Measurements from ENCODE around the gene GPR55. TPM values are rescaled to one million over a fixed set of nuclear protein-coding genes. Genes with fewer than 3 reads are reported as not detected.
A peak's percentile ranks its signal among the peaks of the same experiment; 100 is the strongest.

Gene GPR55
- total RNA-seq, 1 experiment from 2014 or later = not detected

DNA sequence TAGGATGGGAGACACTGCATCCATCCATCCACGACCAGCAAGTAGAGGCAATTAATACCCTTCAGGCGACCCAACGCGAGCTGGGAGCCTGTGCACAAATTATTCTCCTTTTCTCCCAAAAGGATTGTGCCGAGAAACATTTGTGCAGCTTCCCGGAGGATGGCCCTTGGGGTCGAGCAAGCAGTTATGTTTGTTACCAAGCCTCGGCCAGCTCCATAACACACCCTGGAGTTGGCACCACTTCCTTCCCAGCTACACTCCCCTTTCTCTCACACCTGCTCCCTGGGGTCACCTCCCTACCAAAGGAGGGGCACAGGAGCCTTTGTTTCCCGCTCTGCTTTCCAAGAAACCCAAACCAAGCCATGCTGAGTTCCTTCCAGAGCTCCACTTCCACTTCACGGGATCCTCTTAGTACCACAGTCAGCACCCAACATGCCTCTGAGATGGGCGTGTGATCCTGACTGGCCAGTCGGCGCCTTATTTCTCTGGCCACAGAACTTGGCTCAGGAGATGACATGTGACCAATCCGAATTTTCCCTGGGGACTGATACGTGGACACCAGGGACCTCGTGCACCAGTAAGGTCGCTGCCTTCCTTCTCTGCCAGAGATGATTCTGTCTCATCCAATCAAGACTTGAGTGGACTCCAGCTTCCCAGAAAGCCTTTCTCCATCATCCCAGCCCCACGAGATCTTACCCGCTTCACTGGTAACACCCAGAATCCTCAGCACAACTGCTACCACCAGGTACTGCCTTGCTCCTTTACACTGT, 28.5 kb downstream of the GPR55 start:
- H2BK12ac ChIP-seq (ENCODE audit: insufficient read length, low read depth, low read length) = no peak overlapping the region
- Mint-ChIP-seq H3K36me3 (ENCODE audit: insufficient read depth in 1 of 3, low read depth in 3 of 3) (no peaks in the 10 kb centered on the region; a peak in 1 of 7 replicates), H3K9me3 (no peaks in the 10 kb centered on the region; a peak in 1 of 5 replicates), H3K27me3 (ENCODE audit: low read depth) (peaks cover 15% of the 10 kb centered on the region), H3K4me3 (no peak overlapping the region), H3K27ac (peak overlapping the region in 1 of 3 experiments; percentile 3; a peak in 1 of 7 replicates), H3K4me1 (peaks cover 23 to 25% of the 10 kb centered on the region in 2 experiments)
- no peaks in the 10 kb centered on the region for H4K20me1 ChIP-seq (ENCODE audit: control insufficient read depth, insufficient read depth, insufficient read length)
- H3K79me1 ChIP-seq (ENCODE audit: insufficient read depth, low read depth, low read length, poor library complexity, severe bottlenecking) = no peaks in the 10 kb centered on the region
- H3K4ac ChIP-seq (ENCODE audit: low read depth, low read length) = no peak overlapping the region
- no peak overlapping the region for H2AFZ ChIP-seq (ENCODE audit: low read length)
- peaks cover 2% of the 10 kb centered on the region for H3K4me1 ChIP-seq (ENCODE audit: insufficient read depth, low read length)
- H3K14ac ChIP-seq (ENCODE audit: insufficient read depth, low read length) = no peak overlapping the region
- DNase-seq = peak; percentile 18
- no peak overlapping the region for H3T11ph ChIP-seq (ENCODE audit: low read length)
- no peak overlapping the region for H2BK5ac ChIP-seq (ENCODE audit: insufficient read length, low read length)
- H4K5ac ChIP-seq (ENCODE audit: insufficient read length, low read depth, low read length) = no peak overlapping the region
- H3K4me2 ChIP-seq (ENCODE audit: insufficient read depth, insufficient read length, low read length) = no peak overlapping the region
- WGBS (ENCODE audit: extremely low coverage, insufficient read length, low lambda C conversion rate) = no CpG with 5 or more reads among the region's 19 CpGs
- no peak overlapping the region for H3K23ac ChIP-seq (ENCODE audit: insufficient read length, low read depth, low read length)
- H3K9me3 ChIP-seq (ENCODE audit: control insufficient read depth, low read depth, low read length) = no peaks in the 10 kb centered on the region
- H2AK5ac ChIP-seq (ENCODE audit: insufficient read length, low read length) = no peak overlapping the region
- H2BK15ac ChIP-seq (ENCODE audit: low read depth, low read length) = no peak overlapping the region
- no peak overlapping the region for H3K18ac ChIP-seq (ENCODE audit: insufficient read length, low read depth, low read length)
- no peak overlapping the region for H3K56ac ChIP-seq (ENCODE audit: insufficient read length, low read depth, low read length)
- H2BK120ac ChIP-seq (ENCODE audit: low read depth, low read length, poor library complexity, severe bottlenecking) = no peak overlapping the region
- H3K23me2 ChIP-seq (ENCODE audit: insufficient read length, low read depth, low read length, poor library complexity, severe bottlenecking) = no peaks in the 10 kb centered on the region
- H3K79me2 ChIP-seq (ENCODE audit: insufficient read depth, low read length) = no peaks in the 10 kb centered on the region
- H4K91ac ChIP-seq (ENCODE audit: insufficient read length, low read depth, low read length) = no peak overlapping the region
- H2BK20ac ChIP-seq (ENCODE audit: low read depth, low read length, poor library complexity, severe bottlenecking) = no peak overlapping the region
- H3K9ac ChIP-seq (ENCODE audit: extremely low read depth, insufficient read length, low read length) = no peak overlapping the region
- H4K8ac ChIP-seq (replicated peaks; ENCODE audit: insufficient read length, low read depth, low read length) = no peak overlapping the region
- H3K27me3 ChIP-seq (ENCODE audit: insufficient read depth, low read length) = no peaks in the 10 kb centered on the region
- TF ChIP-seq, protein P1, sequence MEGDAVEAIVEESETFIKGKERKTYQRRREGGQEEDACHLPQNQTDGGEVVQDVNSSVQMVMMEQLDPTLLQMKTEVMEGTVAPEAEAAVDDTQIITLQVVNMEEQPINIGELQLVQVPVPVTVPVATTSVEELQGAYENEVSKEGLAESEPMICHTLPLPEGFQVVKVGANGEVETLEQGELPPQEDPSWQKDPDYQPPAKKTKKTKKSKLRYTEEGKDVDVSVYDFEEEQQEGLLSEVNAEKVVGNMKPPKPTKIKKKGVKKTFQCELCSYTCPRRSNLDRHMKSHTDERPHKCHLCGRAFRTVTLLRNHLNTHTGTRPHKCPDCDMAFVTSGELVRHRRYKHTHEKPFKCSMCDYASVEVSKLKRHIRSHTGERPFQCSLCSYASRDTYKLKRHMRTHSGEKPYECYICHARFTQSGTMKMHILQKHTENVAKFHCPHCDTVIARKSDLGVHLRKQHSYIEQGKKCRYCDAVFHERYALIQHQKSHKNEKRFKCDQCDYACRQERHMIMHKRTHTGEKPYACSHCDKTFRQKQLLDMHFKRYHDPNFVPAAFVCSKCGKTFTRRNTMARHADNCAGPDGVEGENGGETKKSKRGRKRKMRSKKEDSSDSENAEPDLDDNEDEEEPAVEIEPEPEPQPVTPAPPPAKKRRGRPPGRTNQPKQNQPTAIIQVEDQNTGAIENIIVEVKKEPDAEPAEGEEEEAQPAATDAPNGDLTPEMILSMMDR (conservative IDR thresholded peaks at IDR 0.05) = no peak
- no peak overlapping the region for H3K27ac ChIP-seq (ENCODE audit: insufficient read length, low read depth, low read length)
